Natural killer cell (primary cell): ENCODE measurements around the gene BLOC1S1. TPM values are rescaled to one million over a fixed set of nuclear protein-coding genes. Genes with fewer than 3 reads are reported as not detected.

Experiments
- ATAC-seq, 3 donors: fragments of 150-1000 bp in 2 of 3; fragments of 200-7000 bp in 1 of 3; cut with Tn5 transposase; 1 replicate in 1 of 3; 2 replicates in 2 of 3; pipeline ENCODE4 v1.10.0; 2021; ENCODE audit warnings: mild to moderate bottlenecking in 2 of 3, moderate library complexity in 2 of 3
- DNase-seq, 2 donors: peaks; one replicate each; pipeline versions ENCODE4 v3.0.0 to v3.0.0-alpha.2; 2013 to 2021; ENCODE audit warnings: mixed read lengths in 1 of 2
- H3K27ac ChIP-seq: one replicate; pipeline ENCODE4 v1.5.1; 2013; ENCODE audit warnings: mild to moderate bottlenecking, low read length
- H3K27me3 ChIP-seq: one replicate; pipeline ENCODE4 v1.6.1; 2013; ENCODE audit warnings: low read length; ENCODE audit not compliant: control insufficient read depth, insufficient read depth
- H3K36me3 ChIP-seq: one replicate; pipeline ENCODE4 v1.6.1; 2013; ENCODE audit warnings: low read length; ENCODE audit not compliant: control insufficient read depth, insufficient read depth
- H3K4me1 ChIP-seq: one replicate; pipeline ENCODE4 v1.6.1; 2013; ENCODE audit warnings: low read length; ENCODE audit not compliant: control insufficient read depth, insufficient read depth
- H3K4me3 ChIP-seq: one replicate; pipeline ENCODE4 v1.5.1; 2013; ENCODE audit warnings: low read length
- H3K9me3 ChIP-seq: one replicate; pipeline ENCODE4 v1.6.1; 2013; ENCODE audit warnings: low read length; ENCODE audit not compliant: control insufficient read depth, insufficient read depth
- H3K27ac Mint-ChIP-seq, 2 donors: one replicate each; pipeline ENCODE4 v1.8.0; 2022; ENCODE audit warnings: mild to moderate bottlenecking in 2 of 2, mixed read lengths in 2 of 2, moderate library complexity in 1 of 2
- H3K27me3 Mint-ChIP-seq, 2 donors: one replicate each; pipeline ENCODE4 v1.8.0; 2022; ENCODE audit warnings: low read depth in 2 of 2, mixed read lengths in 2 of 2
- H3K36me3 Mint-ChIP-seq: one replicate; pipeline ENCODE4 v1.8.0; 2022; ENCODE audit warnings: mixed read lengths
- H3K4me1 Mint-ChIP-seq, 2 donors: one replicate each; pipeline ENCODE4 v1.8.0; 2022; ENCODE audit warnings: mixed read lengths in 2 of 2
- H3K4me3 Mint-ChIP-seq: one replicate; pipeline ENCODE4 v1.8.0; 2022; ENCODE audit warnings: mild to moderate bottlenecking, moderate library complexity, mixed read lengths
- H3K9me3 Mint-ChIP-seq, 2 donors: one replicate each; pipeline ENCODE4 v1.8.0; 2022; ENCODE audit warnings: mixed read lengths in 2 of 2
- CTCF ChIP-seq: fragments of 200-600 bp; IDR thresholded peaks from one replicate; pipeline ENCODE4 v1.8.0; 2022; ENCODE audit warnings: antibody characterized with exemption
- WGBS: methylation state at CpG from one replicate; pipeline ENCODE4 v1.1.7; 2013; ENCODE audit warnings: missing lambda C conversion rate; ENCODE audit not compliant: insufficient coverage; 5-methylcytosine and 5-hydroxymethylcytosine counted together
- intact Hi-C: fragments of 100-400 bp; cut with micrococcal nuclease; formaldehyde crosslinking; loops from one replicate; pipeline ENCODE4 v1.14.2; 2022
- total RNA-seq, 4 donors: library from RNA; stranded (reverse); fragments of 120-200 nt in 1 of 4; gene quantifications; one replicate each; pipeline versions ENCODE4 v1.2.3 to v1.2.4, GENCODE V29; 2013 to 2022

The BLOC1S1 gene
- total RNA-seq, 3 donors from 2014 or later (not counting 1 experiment from before 2014, with no cell fraction given) = 75.8 to 83.7 (median 81.0) TPM

DNA sequence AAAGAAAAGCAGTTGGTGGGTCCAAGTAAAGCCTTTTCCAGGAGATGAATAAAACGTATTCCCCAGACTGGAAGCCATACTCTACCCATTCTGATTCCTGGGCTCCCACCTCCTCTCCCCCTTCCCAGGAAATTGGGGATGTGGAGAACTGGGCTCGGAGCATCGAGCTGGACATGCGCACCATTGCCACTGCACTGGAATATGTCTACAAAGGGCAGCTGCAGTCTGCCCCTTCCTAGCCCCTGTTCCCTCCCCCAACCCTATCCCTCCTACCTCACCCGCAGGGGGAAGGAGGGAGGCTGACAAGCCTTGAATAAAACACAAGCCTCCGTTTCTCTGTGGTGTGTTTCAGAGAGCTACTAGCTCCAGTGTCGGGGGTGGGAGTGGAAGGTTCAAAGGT lies 3.5 kb downstream of the BLOC1S1 start:
- intact Hi-C loops = no loop called here
- no peak overlapping the region for H3K4me3 Mint-ChIP-seq

DNA sequence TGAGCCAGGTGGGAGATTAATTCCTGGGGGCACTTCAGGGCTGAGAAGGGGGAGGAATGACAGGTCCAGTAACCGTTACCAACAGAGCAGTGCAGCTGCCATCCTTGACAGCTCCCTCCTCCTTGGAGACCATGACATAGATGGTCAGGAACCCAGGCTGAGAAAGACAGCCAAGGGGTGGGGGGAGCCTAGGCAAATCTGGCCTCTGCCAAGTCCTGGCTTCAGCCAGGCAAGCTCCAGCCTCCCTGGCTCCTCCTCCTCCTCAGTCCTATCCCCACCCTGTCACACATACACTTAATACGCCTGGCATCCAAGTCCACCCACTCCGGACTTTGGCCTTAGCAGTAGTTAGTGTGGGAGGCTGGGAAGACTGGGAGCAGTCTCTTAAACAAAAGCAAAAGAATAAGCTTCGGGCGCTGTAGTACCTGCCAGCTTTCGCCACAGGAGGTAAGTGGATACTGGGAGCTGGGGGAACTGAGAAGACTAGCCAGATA lies 4.3 kb downstream of the BLOC1S1 start, which contains the start of gene RDH5:
Gene RDH5 (plus strand): TSS at position 323 of the 494 bp plus-strand sequence. CDS start 792 bp downstream, outside the sequence.
- 96% methylated on average over 3 of the region's 6 CpGs for WGBS
- peaks cover 26 to 40% of the 10 kb centered on the region in 2 donors for H3K4me1 Mint-ChIP-seq
- ATAC-seq = no peak
- H3K9me3 ChIP-seq = no peaks in the 10 kb centered on the region
- no peak for DNase-seq
- H3K36me3 Mint-ChIP-seq = peaks cover 7% of the 10 kb centered on the region
- peak within 1 kb of the TSS; percentile 13 for H3K4me3 Mint-ChIP-seq
- intact Hi-C loops = no loop called here
- no peaks in the 10 kb centered on the region for H3K27me3 ChIP-seq
- no peaks in the 10 kb centered on the region for H3K9me3 Mint-ChIP-seq
- no peak within 1 kb of the TSS for H3K27ac ChIP-seq
- H3K36me3 ChIP-seq = peaks cover 22% of the 10 kb centered on the region
- H3K27me3 Mint-ChIP-seq = no peaks in the 10 kb centered on the region
- H3K4me1 ChIP-seq = peaks cover 53% of the 10 kb centered on the region
- TF ChIP-seq CTCF = no peak
- no peak within 1 kb of the TSS for H3K4me3 ChIP-seq
- H3K27ac Mint-ChIP-seq = peak within 1 kb of the TSS in 1 of 2 donors; percentile 18

More for the DNA sequence above, 3.5 kb downstream of the BLOC1S1 start:
- peaks cover 18% of the 10 kb centered on the region for H3K36me3 ChIP-seq
- H3K4me1 Mint-ChIP-seq = peaks cover 19 to 32% of the 10 kb centered on the region in 2 donors
- no peak for TF ChIP-seq CTCF
- no peaks in the 10 kb centered on the region for H3K9me3 Mint-ChIP-seq
- no peak for DNase-seq
- 100% methylated on average over 6 of the region's 7 CpGs for WGBS
- H3K27ac Mint-ChIP-seq = no peak overlapping the region
- H3K27me3 Mint-ChIP-seq = no peaks in the 10 kb centered on the region
- H3K4me1 ChIP-seq = peaks cover 45% of the 10 kb centered on the region
- H3K9me3 ChIP-seq = no peaks in the 10 kb centered on the region
- no peaks in the 10 kb centered on the region for H3K27me3 ChIP-seq
- ATAC-seq = no peak
- H3K27ac ChIP-seq = no peak overlapping the region
- H3K4me3 ChIP-seq = no peak overlapping the region
- no peaks in the 10 kb centered on the region for H3K36me3 Mint-ChIP-seq

GRCh38 chr12:55720894-55721444 lies 5.1 kb downstream of the BLOC1S1 start:
- peaks cover 47% of the 10 kb centered on the region for H3K4me1 ChIP-seq
- H3K27me3 ChIP-seq = no peaks in the 10 kb centered on the region
- DNase-seq = no peak
- H3K4me3 Mint-ChIP-seq = peak overlapping the region; percentile 13
- H3K27ac Mint-ChIP-seq = peak overlapping the region in 1 of 2 donors; percentile 18
- no peak overlapping the region for H3K27ac ChIP-seq
- H3K4me3 ChIP-seq = no peak overlapping the region
- H3K9me3 ChIP-seq = no peaks in the 10 kb centered on the region
- H3K9me3 Mint-ChIP-seq = no peaks in the 10 kb centered on the region
- no peaks in the 10 kb centered on the region for H3K27me3 Mint-ChIP-seq
- TF ChIP-seq CTCF = no peak
- peaks cover 10% of the 10 kb centered on the region for H3K36me3 Mint-ChIP-seq
- H3K36me3 ChIP-seq = peaks cover 30% of the 10 kb centered on the region
- 66% methylated on average over 9 of the region's 9 CpGs for WGBS
- intact Hi-C loops = no loop called here
- ATAC-seq = peak in 2 of 3 donors; percentile 40 to 49
- peaks cover 21 to 41% of the 10 kb centered on the region in 2 donors for H3K4me1 Mint-ChIP-seq
